GM19452 (cell line): ENCODE measurements around the gene POLA1.
"Not testable (repeated sequence)": the region's sequence is repeated elsewhere in the genome, so short reads cannot be mapped to it uniquely, and the experiment has no call there.

Experiments
- ATAC-seq: cut with Tn5 transposase; IDR thresholded peaks from one replicate; pipeline ENCODE4 v1.9.1; 2021; ENCODE audit not compliant: unreplicated experiment

POLA1 gene

GRCh38 chrX:24796204-24796603, 102.5 kb downstream of the POLA1 start:
- ATAC-seq, result no peak

- no peak for ATAC-seq
Measured at GRCh38 chrX:24799078-24799477, 105.4 kb downstream of the POLA1 start.

- ATAC-seq, result no peak
Measured at GRCh38 chrX:24799565-24799964, 105.8 kb downstream of the POLA1 start.

GRCh38 chrX:24805201-24805600, 111.5 kb downstream of the POLA1 start:
- no peak for ATAC-seq

- ATAC-seq, result not testable (repeated sequence)
Measured at GRCh38 chrX:24819807-24820206, 126.1 kb downstream of the POLA1 start.

- no peak for ATAC-seq
Measured at GRCh38 chrX:24828147-24828546, 134.4 kb downstream of the POLA1 start.

- no peak for ATAC-seq
Measured at GRCh38 chrX:24828600-24828999, 134.9 kb downstream of the POLA1 start.

GRCh38 chrX:24833695-24834094, 140.0 kb downstream of the POLA1 start:
- no peak for ATAC-seq

GRCh38 chrX:24837966-24838365, 144.2 kb downstream of the POLA1 start:
- no peak for ATAC-seq

GRCh38 chrX:24838629-24839028, 144.9 kb downstream of the POLA1 start:
- no peak for ATAC-seq

- ATAC-seq, result no peak
Measured at GRCh38 chrX:24839331-24839730, 145.6 kb downstream of the POLA1 start.

GRCh38 chrX:24842486-24842885, 148.8 kb downstream of the POLA1 start:
- no peak for ATAC-seq

- no peak for ATAC-seq
Measured at GRCh38 chrX:24846550-24847150, 152.9 kb downstream of the POLA1 start.

- ATAC-seq, result no peak
Measured at GRCh38 chrX:24851289-24851688, 157.6 kb downstream of the POLA1 start.

GRCh38 chrX:24851780-24852179, 158.1 kb downstream of the POLA1 start:
- no peak for ATAC-seq

- no peak for ATAC-seq
Measured at GRCh38 chrX:24858004-24858746, 164.5 kb downstream of the POLA1 start.

GRCh38 chrX:24859211-24859841, 165.6 kb downstream of the POLA1 start:
- ATAC-seq, result no peak

GRCh38 chrX:24860140-24860539, 166.4 kb downstream of the POLA1 start:
- ATAC-seq, result no peak

GRCh38 chrX:24862343-24862742, 168.6 kb downstream of the POLA1 start:
- ATAC-seq, result no peak

- ATAC-seq, result not testable (repeated sequence)
Measured at GRCh38 chrX:24863779-24864178, 170.1 kb downstream of the POLA1 start.

GRCh38 chrX:24870143-24870542, 176.4 kb downstream of the POLA1 start:
- ATAC-seq, result no peak

GRCh38 chrX:24874604-24875247, 181.0 kb downstream of the POLA1 start:
- ATAC-seq, result no peak
